GM18868 (cell line): Measurements from ENCODE around the gene MSX2.

ENCODE experiments used
- ATAC-seq: cut with Tn5 transposase; IDR thresholded peaks from one replicate; pipeline ENCODE4 v1.9.1; 2021; ENCODE audit warnings: mild to moderate bottlenecking, moderate library complexity; ENCODE audit not compliant: unreplicated experiment

MSX2 gene

DNA sequence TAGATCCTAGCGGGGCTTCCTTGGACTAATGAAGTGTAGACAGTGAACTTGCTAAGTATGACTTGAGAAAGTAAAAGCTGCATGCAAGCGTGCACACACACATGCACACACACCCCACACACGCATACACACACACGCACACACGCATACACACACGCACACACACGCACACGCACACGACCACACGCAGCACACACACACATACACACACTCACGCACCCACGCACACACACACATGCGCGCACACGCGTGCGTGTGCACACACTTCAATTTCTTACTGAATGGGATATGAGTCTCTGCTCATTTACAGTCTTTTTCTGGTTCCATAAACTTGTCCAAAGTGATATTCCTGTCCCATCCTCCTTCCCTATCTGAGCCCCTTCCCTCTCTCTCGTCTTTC lies 41.2 kb downstream of the MSX2 start:
- ATAC-seq, result no peak

- ATAC-seq, result no peak
Measured at GRCh38 chr5:174767670-174768069, 43.3 kb downstream of the MSX2 start.

DNA sequence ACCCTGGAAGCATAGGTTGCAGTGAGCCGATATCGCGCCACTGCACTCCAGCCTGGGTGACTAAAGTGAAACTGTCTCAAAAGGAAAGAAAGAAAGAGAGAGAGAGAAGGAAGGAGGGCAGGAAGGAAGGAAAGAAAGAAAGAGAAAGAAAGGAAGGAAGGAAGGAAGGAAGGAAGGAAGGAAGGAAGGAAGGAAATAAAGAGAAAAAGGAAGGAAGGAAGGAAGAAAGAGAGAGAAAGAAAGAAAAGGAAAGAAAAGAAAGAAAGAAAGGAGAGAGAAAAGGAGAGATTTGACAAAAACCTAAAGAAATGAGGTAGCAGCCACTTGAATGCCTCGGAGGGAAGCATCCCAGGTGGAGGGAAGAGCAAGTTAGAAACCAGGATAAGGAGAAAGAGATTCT lies 44.6 kb downstream of the MSX2 start:
- ATAC-seq, result no peak

DNA sequence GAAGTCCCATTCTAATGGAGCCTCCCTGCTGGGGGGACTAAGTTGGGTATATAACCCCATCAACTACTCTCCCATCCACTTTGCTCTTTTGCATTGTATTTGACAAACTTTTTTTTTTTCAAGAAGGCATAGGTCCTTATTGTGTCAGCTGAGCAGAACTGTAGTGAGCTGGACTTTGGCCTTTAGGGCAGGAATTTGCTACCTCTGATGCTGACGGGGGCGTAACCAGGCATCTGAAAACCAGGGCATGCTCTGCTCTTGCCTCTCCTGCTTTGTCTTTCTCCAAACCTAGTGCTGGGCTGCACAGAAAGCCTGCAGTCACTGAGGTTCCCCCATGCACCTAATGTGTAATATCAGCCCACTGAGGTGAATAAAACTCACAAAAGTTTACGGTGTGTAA lies 49.0 kb downstream of the MSX2 start:
- no peak for ATAC-seq

DNA sequence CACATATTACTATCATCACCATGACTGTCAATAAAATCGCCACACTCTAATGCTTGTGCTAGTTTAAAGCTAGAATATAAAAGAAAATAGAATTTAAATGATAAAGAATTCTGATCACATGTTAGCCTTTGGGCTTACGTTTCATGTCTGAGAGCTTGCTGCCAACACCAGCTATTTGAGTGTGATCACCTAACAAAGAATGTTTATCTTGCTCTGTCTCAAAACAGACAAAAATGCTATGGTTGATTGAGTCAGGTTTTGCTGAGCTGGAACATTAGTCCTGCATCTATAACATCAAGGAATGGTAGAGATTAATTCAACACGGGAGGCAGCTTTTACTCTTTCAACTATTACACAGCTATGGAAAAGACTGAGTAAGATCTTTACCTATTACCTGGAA lies 50.7 kb downstream of the MSX2 start:
- ATAC-seq, result no peak

GRCh38 chr5:174777111-174777510 lies 52.7 kb downstream of the MSX2 start:
- no peak for ATAC-seq

- no peak for ATAC-seq
Measured at GRCh38 chr5:174777583-174777982, 53.2 kb downstream of the MSX2 start.
